Large intestine (tissue), 3 donors: Measurements from ENCODE around the gene MRGPRF. TPM values are rescaled to one million over a fixed set of nuclear protein-coding genes. Genes with fewer than 3 reads are reported as not detected.

Source experiments
- DNase-seq, 2 donors: peaks; one replicate each; pipeline versions ENCODE4 v3.0.0 to v3.0.0-alpha.2; 2013
- H3K27ac ChIP-seq: one replicate; pipeline ENCODE4 v1.5.1; 2013; ENCODE audit warnings: low read length
- H3K27me3 ChIP-seq: 2 replicates; pipeline ENCODE4 v1.6.1; 2013; ENCODE audit warnings: low read length; ENCODE audit not compliant: control insufficient read depth, insufficient read depth
- H3K36me3 ChIP-seq: 2 replicates; pipeline ENCODE4 v1.6.1; 2013; ENCODE audit warnings: low read length; ENCODE audit not compliant: control insufficient read depth, insufficient read depth
- H3K4me1 ChIP-seq: one replicate; pipeline ENCODE4 v1.6.1; 2013; ENCODE audit warnings: low read length; ENCODE audit not compliant: control insufficient read depth, insufficient read depth
- H3K4me3 ChIP-seq: one replicate; pipeline ENCODE4 v1.5.1; 2013; ENCODE audit warnings: low read length
- H3K9me3 ChIP-seq: one replicate; pipeline ENCODE4 v1.6.1; 2013; ENCODE audit warnings: mild to moderate bottlenecking, low read depth, low read length, moderate library complexity; ENCODE audit not compliant: control insufficient read depth
- WGBS: methylation state at CpG from one replicate; pipeline ENCODE4 v1.1.5; 2013; ENCODE audit warnings: low lambda C conversion rate; ENCODE audit not compliant: insufficient coverage; 5-methylcytosine and 5-hydroxymethylcytosine counted together
- polyA plus RNA-seq: library from polyadenylated mRNA; unstranded; fragments of 120-200 nt; gene quantifications from one replicate; pipeline ENCODE4 v1.2.1, GENCODE V29; 2013

Gene MRGPRF
- polyA plus RNA-seq, 1 donor: 17.6 TPM

GRCh38 chr11:69009441-69010211, 3.4 kb downstream of the MRGPRF start:
- Histone ChIP-seq H3K4me1 (peaks cover 63% of the 10 kb centered on the region), H3K27ac (peak overlapping the region; percentile 87), H3K27me3 (peaks cover 26% of the 10 kb centered on the region), H3K36me3 (peaks cover 5% of the 10 kb centered on the region), H3K4me3 (no peak overlapping the region), H3K9me3 (peaks cover 9% of the 10 kb centered on the region)
- DNase-seq: peak in 1 of 2 donors; percentile 16
- no CpG with 5 or more reads among the region's 16 CpGs for WGBS

GRCh38 chr11:69008737-69009440, 4.2 kb downstream of the MRGPRF start:
- Histone ChIP-seq H3K36me3 (peaks cover 7% of the 10 kb centered on the region), H3K4me3 (no peak overlapping the region), H3K4me1 (peaks cover 55% of the 10 kb centered on the region), H3K9me3 (peaks cover 9% of the 10 kb centered on the region), H3K27ac (peak overlapping the region; percentile 87), H3K27me3 (peaks cover 21% of the 10 kb centered on the region)
- WGBS: no CpG with 5 or more reads among the region's 17 CpGs
- DNase-seq: peak; percentile 92 to 93

- Histone ChIP-seq H3K27me3 (peaks cover 12% of the 10 kb centered on the region), H3K4me1 (peaks cover 50% of the 10 kb centered on the region), H3K4me3 (no peak overlapping the region), H3K9me3 (peaks cover 2% of the 10 kb centered on the region), H3K36me3 (peaks cover 7% of the 10 kb centered on the region), H3K27ac (peak overlapping the region; percentile 87)
- no CpG with 5 or more reads among the region's 8 CpGs for WGBS
- DNase-seq: peak; percentile 57 to 82
Observed at GRCh38 chr11:69007975-69008381, 5.1 kb downstream of the MRGPRF start.

- Histone ChIP-seq H3K27me3 (peaks cover 2% of the 10 kb centered on the region), H3K4me3 (no peak overlapping the region), H3K36me3 (peaks cover 7% of the 10 kb centered on the region), H3K9me3 (peaks cover 2% of the 10 kb centered on the region), H3K4me1 (peaks cover 50% of the 10 kb centered on the region), H3K27ac (peak overlapping the region; percentile 87)
- no peak for DNase-seq
- WGBS: no CpG with 5 or more reads among the region's 12 CpGs
Observed at GRCh38 chr11:69006816-69007215, 6.2 kb downstream of the MRGPRF start.

- no peak overlapping the region for H3K27ac ChIP-seq
- DNase-seq: no peak
- no peaks in the 10 kb centered on the region for H3K27me3 ChIP-seq
- H3K9me3 ChIP-seq: peaks cover 2% of the 10 kb centered on the region
- H3K36me3 ChIP-seq: peaks cover 7% of the 10 kb centered on the region
- H3K4me3 ChIP-seq: no peak overlapping the region
- H3K4me1 ChIP-seq: peaks cover 44% of the 10 kb centered on the region
- no CpG with 5 or more reads among the region's 48 CpGs for whole genome bisulfite sequencing
Observed at GRCh38 chr11:69005631-69006368, 7.2 kb downstream of the MRGPRF start.

DNA sequence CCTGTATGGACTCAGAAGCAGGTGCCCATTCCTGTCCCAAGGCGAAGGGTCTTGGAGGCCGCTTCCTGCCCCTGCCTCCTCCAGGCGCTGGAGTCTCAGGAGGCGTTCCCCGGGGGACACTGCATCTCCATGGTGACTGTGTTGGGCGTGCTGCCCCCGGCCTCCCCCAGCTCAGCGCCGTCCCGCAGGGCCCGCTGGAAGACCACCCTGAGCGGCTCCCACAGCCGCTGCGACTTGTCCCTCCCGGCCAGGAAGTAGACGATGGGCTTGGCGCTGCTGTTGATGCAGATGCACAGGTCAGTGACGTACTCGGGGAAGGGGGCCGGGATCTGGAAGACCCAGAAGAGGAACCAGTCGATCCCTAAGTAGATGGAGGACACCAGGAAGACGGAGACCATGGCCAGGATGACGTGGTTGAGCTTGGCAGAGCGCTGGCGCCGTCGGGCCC, 7.8 kb downstream of the MRGPRF start:
- no CpG with 5 or more reads among the region's 27 CpGs for WGBS
- DNase-seq: no peak
- no peaks in the 10 kb centered on the region for H3K27me3 ChIP-seq

DNA sequence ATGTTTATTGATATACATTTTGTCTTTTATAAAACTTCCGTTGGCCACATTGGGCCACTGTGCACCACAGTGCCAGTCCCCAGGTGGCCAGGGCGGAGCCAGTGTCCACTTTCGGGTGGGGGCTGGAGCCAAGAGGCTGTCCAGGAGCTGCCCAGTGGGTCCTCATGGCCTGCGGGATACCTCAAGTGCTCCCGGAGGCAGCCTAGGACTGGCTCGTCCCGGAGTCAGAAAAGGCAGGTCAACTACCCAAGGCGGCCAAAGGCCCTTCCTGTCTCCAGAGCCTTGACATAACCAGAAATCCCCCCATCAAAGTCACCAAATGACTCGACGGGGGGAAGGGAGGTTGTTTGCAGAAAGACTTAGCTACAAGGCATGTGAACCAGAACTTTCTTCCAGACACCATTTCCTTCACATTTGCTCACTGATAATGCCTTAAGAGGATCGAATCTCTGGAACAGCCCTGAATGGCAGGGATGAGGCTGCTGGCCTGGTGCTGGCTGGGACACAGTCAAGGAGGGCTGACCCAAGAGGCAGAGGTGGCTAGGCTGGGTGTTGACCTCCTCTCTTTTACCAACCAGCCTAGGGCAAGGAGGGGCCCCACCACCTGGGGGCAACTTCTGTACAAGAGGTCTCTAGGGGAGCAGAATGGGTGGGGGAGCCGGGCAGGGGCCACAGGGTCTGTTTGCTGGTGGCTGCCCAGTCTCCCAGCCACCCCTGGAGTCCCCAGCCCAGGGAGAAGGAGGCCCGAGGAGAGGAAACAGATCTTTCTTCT, 8.4 kb downstream of the MRGPRF start:
- H3K36me3 ChIP-seq: peaks cover 7% of the 10 kb centered on the region
- no peak overlapping the region for H3K27ac ChIP-seq
- DNase-seq: no peak
- H3K27me3 ChIP-seq: no peaks in the 10 kb centered on the region
- H3K4me3 ChIP-seq: no peak overlapping the region
- H3K9me3 ChIP-seq: peaks cover 2% of the 10 kb centered on the region
- H3K4me1 ChIP-seq: peaks cover 32% of the 10 kb centered on the region
- no CpG with 5 or more reads among the region's 13 CpGs for WGBS

More for the DNA sequence above, 7.8 kb downstream of the MRGPRF start:
- Histone ChIP-seq H3K4me1 (peaks cover 38% of the 10 kb centered on the region), H3K27ac (no peak overlapping the region), H3K4me3 (no peak overlapping the region), H3K36me3 (peaks cover 7% of the 10 kb centered on the region), H3K9me3 (peaks cover 2% of the 10 kb centered on the region)

DNA sequence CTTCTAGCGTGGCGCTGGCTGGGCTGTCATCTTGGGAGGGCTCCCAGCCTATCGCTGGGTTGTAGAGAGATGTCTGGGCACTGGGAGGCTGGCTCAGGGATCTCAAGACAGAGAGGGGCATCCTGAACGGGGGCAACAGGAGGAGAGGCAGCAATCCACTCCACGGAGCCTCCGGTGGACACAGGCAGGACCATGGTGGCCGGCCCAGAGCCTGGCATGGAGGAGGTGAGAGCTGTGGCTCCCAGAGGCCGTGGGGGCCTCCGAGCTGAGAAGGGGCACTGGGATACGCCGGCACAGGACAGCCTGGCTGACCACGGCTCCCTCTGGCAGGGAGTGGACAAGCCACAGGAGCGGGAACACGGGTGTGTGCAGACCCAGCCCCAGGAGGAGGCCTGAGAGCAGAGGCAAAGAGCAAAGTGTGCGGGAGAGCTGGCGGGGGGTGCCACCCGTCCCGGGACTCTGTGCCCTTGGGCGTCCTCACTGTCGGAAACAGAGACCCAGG, 9.1 kb downstream of the MRGPRF start:
- Histone ChIP-seq H3K27me3 (no peaks in the 10 kb centered on the region), H3K4me1 (peaks cover 28% of the 10 kb centered on the region), H3K27ac (no peak overlapping the region), H3K4me3 (no peak overlapping the region), H3K36me3 (peaks cover 7% of the 10 kb centered on the region), H3K9me3 (peaks cover 2% of the 10 kb centered on the region)
- no peak for DNase-seq
- WGBS: no CpG with 5 or more reads among the region's 20 CpGs

- Histone ChIP-seq H3K4me3 (no peak overlapping the region), H3K27me3 (no peaks in the 10 kb centered on the region), H3K36me3 (peaks cover 7% of the 10 kb centered on the region), H3K4me1 (peaks cover 28% of the 10 kb centered on the region), H3K9me3 (peaks cover 2% of the 10 kb centered on the region), H3K27ac (no peak overlapping the region)
- no peak for DNase-seq
- no CpG with 5 or more reads among the region's 9 CpGs for WGBS
Observed at GRCh38 chr11:69003301-69003865, 9.7 kb downstream of the MRGPRF start.
